ENCODE measurements around the gene PCDH15. TPM values are rescaled to one million over a fixed set of nuclear protein-coding genes. Genes with fewer than 3 reads are reported as not detected.
"Not testable (repeated sequence)": the region's sequence is repeated elsewhere in the genome, so short reads cannot be mapped to it uniquely, and the experiment has no call there.

Gene PCDH15
- total RNA-seq, 2 donors from 2014 or later = 0.58 to 0.95 TPM

DNA sequence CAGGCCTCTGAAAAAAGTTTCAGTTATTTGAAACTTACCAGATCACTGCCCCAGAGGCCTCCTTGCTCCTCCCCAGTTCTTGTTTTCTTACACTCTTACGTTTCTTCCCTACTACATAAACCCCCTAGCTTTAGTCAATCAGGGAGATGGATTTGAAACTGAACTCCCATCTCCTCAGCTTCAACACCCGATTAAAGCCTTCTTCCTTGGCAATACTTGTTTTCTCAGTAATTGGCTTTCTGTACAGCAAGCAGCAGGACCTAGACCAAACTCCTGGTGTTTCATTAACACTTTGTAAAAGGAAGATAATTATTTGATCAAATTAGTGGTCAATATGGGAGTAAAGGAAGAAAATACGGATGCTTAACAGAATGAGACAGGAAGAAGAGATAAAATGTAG is 870.4 kb downstream of the PCDH15 start:
- Mint-ChIP-seq H3K36me3 (ENCODE audit: low read depth) (no peaks in the 10 kb centered on the region), H3K4me3 (no peak overlapping the region), H3K27ac (no peak overlapping the region), H3K4me1 (no peaks in the 10 kb centered on the region), H3K27me3 (ENCODE audit: insufficient read depth) (no peaks in the 10 kb centered on the region), H3K9me3 (peaks cover 16% of the 10 kb centered on the region)
- Histone ChIP-seq H3K4me3 (ENCODE audit: low read length) (no peak overlapping the region), H3K36me3 (ENCODE audit: control insufficient read depth, insufficient read depth, low read length) (no peaks in the 10 kb centered on the region), H3K27ac (ENCODE audit: low read depth, low read length) (no peak overlapping the region), H3K9me3 (ENCODE audit: control insufficient read depth, low read length) (peaks cover 2% of the 10 kb centered on the region), H3K27me3 (ENCODE audit: control insufficient read depth, insufficient read depth, low read length, poor library complexity, severe bottlenecking) (no peaks in the 10 kb centered on the region), H3K9ac (ENCODE audit: extremely low read depth, low read length, poor library complexity, severe bottlenecking) (no peak overlapping the region), H3K4me1 (ENCODE audit: control insufficient read depth, insufficient read depth, low read length) (no peaks in the 10 kb centered on the region)
- WGBS, 2 experiments (ENCODE audit: insufficient coverage in 1 of 2, insufficient read length in 1 of 2) = 42 to 60% methylated on average over 2 to 3 of the region's 3 CpGs
- no peak for DNase-seq
- TF ChIP-seq, protein P1, sequence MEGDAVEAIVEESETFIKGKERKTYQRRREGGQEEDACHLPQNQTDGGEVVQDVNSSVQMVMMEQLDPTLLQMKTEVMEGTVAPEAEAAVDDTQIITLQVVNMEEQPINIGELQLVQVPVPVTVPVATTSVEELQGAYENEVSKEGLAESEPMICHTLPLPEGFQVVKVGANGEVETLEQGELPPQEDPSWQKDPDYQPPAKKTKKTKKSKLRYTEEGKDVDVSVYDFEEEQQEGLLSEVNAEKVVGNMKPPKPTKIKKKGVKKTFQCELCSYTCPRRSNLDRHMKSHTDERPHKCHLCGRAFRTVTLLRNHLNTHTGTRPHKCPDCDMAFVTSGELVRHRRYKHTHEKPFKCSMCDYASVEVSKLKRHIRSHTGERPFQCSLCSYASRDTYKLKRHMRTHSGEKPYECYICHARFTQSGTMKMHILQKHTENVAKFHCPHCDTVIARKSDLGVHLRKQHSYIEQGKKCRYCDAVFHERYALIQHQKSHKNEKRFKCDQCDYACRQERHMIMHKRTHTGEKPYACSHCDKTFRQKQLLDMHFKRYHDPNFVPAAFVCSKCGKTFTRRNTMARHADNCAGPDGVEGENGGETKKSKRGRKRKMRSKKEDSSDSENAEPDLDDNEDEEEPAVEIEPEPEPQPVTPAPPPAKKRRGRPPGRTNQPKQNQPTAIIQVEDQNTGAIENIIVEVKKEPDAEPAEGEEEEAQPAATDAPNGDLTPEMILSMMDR (conservative IDR thresholded peaks at IDR 0.05) = no peak

DNA sequence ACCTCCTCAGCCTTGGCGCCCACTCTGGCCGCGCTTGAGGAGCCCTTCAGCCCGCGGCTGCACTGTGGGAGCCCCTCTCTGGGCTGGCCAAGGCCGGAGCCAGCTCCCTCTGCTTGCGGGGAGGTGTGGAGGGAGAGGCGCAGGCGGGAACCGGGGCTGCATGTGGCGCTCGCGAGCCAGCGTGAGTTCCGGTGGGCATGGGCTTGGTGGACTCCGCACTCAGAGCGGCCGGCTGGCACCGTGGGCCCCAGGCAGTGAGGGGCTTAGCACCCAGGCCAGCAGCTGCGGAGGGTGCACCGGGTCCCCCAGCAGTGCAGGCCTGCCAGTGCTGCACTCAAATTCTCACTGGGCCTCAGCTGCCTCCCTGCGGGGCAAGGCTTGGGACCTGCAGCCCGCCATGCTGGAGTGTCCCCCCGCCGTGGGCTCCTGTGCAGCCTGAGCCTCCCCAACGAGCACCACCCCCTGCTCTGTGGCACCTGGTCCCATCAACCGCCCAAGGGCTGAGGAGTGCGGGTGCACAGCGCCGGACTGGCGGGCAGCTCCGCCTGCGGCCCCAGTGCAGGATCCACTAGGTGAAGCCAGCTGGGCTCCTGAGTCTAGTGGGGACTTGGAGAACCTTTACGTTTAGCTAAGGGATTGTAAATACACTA is 876.9 kb downstream of the PCDH15 start:
- not testable (repeated sequence) for H3K9ac ChIP-seq (ENCODE audit: extremely low read depth, low read length, poor library complexity, severe bottlenecking); H3K4me3 ChIP-seq (ENCODE audit: low read length); H3K36me3 Mint-ChIP-seq (ENCODE audit: low read depth); H3K27ac ChIP-seq (ENCODE audit: low read depth, low read length); H3K4me1 ChIP-seq (ENCODE audit: control insufficient read depth, insufficient read depth, low read length); H3K27me3 Mint-ChIP-seq (ENCODE audit: insufficient read depth); H3K4me3 Mint-ChIP-seq; H3K4me1 Mint-ChIP-seq; H3K36me3 ChIP-seq (ENCODE audit: control insufficient read depth, insufficient read depth, low read length); H3K27me3 ChIP-seq (ENCODE audit: control insufficient read depth, insufficient read depth, low read length, poor library complexity, severe bottlenecking); H3K27ac Mint-ChIP-seq; DNase-seq
- peaks cover 18% of the 10 kb centered on the region for H3K9me3 Mint-ChIP-seq
- H3K9me3 ChIP-seq (ENCODE audit: control insufficient read depth, low read length) = peaks cover 19% of the 10 kb centered on the region
- WGBS, 2 experiments (ENCODE audit: insufficient coverage in 1 of 2, insufficient read length in 1 of 2) = 93 to 96% methylated on average over 13 to 34 of the region's 34 CpGs

DNA sequence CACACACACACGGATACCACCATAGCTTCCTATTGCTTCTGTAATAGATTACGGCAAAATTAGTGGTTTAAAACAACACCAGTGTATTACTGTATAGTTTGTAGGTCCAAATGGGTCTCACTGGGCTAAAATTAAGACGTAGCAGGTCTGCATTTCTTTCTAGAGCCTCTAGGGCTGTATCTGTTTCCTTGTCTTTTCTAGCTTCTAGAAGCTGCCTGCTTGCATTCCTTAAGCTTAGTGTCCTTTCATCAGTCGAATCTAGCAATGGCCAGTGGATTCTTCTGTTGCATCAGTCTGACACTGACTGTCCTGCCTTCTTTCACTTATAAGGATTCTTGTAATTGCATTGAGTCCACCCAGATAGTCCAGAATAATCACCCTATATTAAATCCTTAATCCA is 882.3 kb downstream of the PCDH15 start:
- TF ChIP-seq, protein P1 (conservative IDR thresholded peaks at IDR 0.05) = peak; percentile 58
- Histone ChIP-seq H3K4me1 (ENCODE audit: control insufficient read depth, insufficient read depth, low read length) (no peaks in the 10 kb centered on the region), H3K9ac (ENCODE audit: extremely low read depth, low read length, poor library complexity, severe bottlenecking) (no peak overlapping the region), H3K27ac (ENCODE audit: low read depth, low read length) (no peak overlapping the region), H3K36me3 (ENCODE audit: control insufficient read depth, insufficient read depth, low read length) (no peaks in the 10 kb centered on the region), H3K27me3 (ENCODE audit: control insufficient read depth, insufficient read depth, low read length, poor library complexity, severe bottlenecking) (no peaks in the 10 kb centered on the region), H3K9me3 (ENCODE audit: control insufficient read depth, low read length) (peaks cover 3% of the 10 kb centered on the region), H3K4me3 (ENCODE audit: low read length) (no peak overlapping the region)
- DNase-seq = no peak
- Mint-ChIP-seq H3K4me3 (no peak overlapping the region), H3K27me3 (ENCODE audit: insufficient read depth) (no peaks in the 10 kb centered on the region), H3K9me3 (peaks cover 10% of the 10 kb centered on the region), H3K27ac (no peak overlapping the region), H3K4me1 (no peaks in the 10 kb centered on the region), H3K36me3 (ENCODE audit: low read depth) (peaks cover 2% of the 10 kb centered on the region)
- 54 to 66% methylated on average over 2 to 4 of the region's 4 CpGs for WGBS, 2 experiments (ENCODE audit: insufficient coverage in 1 of 2, insufficient read length in 1 of 2)

DNA sequence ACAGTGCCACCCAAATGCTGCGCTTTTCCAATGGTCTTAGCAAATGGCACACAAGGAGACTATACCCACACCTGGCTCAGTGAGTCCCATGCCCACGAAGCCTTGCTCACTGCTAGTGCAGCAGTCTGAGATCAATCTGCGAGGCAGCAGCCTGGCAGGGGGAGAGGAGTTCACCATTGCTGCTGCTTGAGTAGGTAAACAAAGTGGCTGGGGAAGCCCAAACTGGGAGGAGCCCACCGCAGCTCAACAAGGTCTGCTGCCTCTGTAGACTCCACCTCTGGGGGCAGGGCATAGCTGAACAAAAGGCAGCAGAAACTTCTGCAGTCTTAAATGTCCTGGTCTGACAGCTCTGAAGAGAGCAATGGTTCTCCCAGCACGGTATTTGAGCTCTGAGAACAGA is 891.2 kb downstream of the PCDH15 start:
- Histone ChIP-seq H3K4me3 (ENCODE audit: low read length) (no peak overlapping the region), H3K9ac (ENCODE audit: extremely low read depth, low read length, poor library complexity, severe bottlenecking) (no peak overlapping the region), H3K9me3 (ENCODE audit: control insufficient read depth, low read length) (no peaks in the 10 kb centered on the region), H3K27me3 (ENCODE audit: control insufficient read depth, insufficient read depth, low read length, poor library complexity, severe bottlenecking) (no peaks in the 10 kb centered on the region), H3K36me3 (ENCODE audit: control insufficient read depth, insufficient read depth, low read length) (no peaks in the 10 kb centered on the region), H3K27ac (ENCODE audit: low read depth, low read length) (no peak overlapping the region), H3K4me1 (ENCODE audit: control insufficient read depth, insufficient read depth, low read length) (no peaks in the 10 kb centered on the region)
- no peak overlapping the region for H3K27ac Mint-ChIP-seq
- 88 to 91% methylated on average over 4 to 5 of the region's 5 CpGs for WGBS, 2 experiments (ENCODE audit: insufficient coverage in 1 of 2, insufficient read length in 1 of 2)
- H3K4me3 Mint-ChIP-seq = no peak overlapping the region
- H3K27me3 Mint-ChIP-seq (ENCODE audit: insufficient read depth) = no peaks in the 10 kb centered on the region
- no peak for DNase-seq
- TF ChIP-seq, protein P1 (conservative IDR thresholded peaks at IDR 0.05) = no peak
- peaks cover 2% of the 10 kb centered on the region for H3K36me3 Mint-ChIP-seq (ENCODE audit: low read depth)
- peaks cover 21% of the 10 kb centered on the region for H3K9me3 Mint-ChIP-seq
- no peaks in the 10 kb centered on the region for H3K4me1 Mint-ChIP-seq

Measured in endodermal cell (in vitro differentiated cells).